ENCODE results near the gene STIM1.

The STIM1 gene

DNA sequence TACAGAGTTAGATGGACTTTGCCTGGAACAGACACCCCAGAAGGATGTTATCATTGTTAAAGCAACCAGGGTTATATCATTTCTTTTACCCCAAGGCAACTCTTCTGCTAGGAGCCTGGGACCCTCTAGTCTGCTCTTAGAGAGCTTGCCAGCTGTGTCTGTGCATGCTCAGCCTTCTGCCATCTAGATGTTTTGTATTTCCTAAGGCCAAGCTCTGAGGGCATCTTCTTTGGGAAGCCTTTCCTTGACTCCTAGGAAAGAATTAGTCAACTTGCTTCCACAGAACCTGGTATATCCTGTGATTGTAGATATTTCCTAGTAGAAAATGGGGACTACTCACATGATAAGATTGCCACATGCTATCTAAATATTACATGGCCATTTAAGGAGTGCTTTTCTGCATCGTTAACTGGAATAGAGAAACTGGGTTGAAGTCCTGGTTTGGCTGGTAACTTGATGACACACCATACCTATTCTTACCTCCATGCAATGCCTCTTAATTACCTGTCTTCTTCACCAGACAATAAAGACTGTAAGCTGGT is 87.6 kb downstream of the STIM1 start:
- Histone ChIP-seq H3K4me3 (ENCODE audit: low read length in 2 of 2) (no peak overlapping the region), H3K9ac (ENCODE audit: low read depth in 1 of 2, low read length in 2 of 2) (no peak overlapping the region), H3K4me1 (ENCODE audit: control insufficient read depth in 2 of 2, insufficient read depth in 2 of 2, low read length in 2 of 2) (peaks cover 8 to 29% of the 10 kb centered on the region in 2 donors), H3K36me3 (ENCODE audit: control insufficient read depth in 2 of 2, insufficient read depth in 2 of 2, low read length in 2 of 2) (no peaks in the 10 kb centered on the region), H3K27ac (ENCODE audit: low read depth in 2 of 2, low read length in 2 of 2) (no peak overlapping the region), H3K9me3 (ENCODE audit: control insufficient read depth in 2 of 2, low read length in 2 of 2) (no peaks in the 10 kb centered on the region), H3K27me3 (ENCODE audit: control insufficient read depth in 2 of 2, insufficient read depth in 2 of 2, low read length in 2 of 2) (no peaks in the 10 kb centered on the region)

DNA sequence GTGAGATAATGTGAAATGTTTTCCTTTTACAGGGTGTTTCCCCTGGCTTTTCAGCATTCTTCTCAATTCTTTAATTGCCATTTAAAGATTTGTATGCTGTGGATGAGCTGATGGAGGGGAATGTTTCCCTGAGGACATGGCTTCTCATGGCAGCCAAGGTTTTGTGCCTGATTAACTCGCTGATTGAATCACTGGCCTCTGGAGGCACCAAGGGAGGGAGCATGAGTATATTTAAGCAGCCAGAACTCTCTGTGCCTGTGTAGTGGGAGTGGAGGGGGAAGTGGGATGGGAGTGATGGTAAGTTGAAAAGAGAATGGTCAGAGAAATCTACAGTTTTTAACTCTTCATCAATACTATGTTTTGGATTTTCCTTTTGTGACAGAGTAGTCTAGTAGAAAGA is 88.7 kb downstream of the STIM1 start:
- Histone ChIP-seq H3K36me3 (ENCODE audit: control insufficient read depth in 2 of 2, insufficient read depth in 2 of 2, low read length in 2 of 2) (no peaks in the 10 kb centered on the region), H3K4me3 (ENCODE audit: low read length in 2 of 2) (no peak overlapping the region), H3K9ac (ENCODE audit: low read depth in 1 of 2, low read length in 2 of 2) (no peak overlapping the region), H3K4me1 (ENCODE audit: control insufficient read depth in 2 of 2, insufficient read depth in 2 of 2, low read length in 2 of 2) (peaks cover 8 to 29% of the 10 kb centered on the region in 2 donors), H3K9me3 (ENCODE audit: control insufficient read depth in 2 of 2, low read length in 2 of 2) (no peaks in the 10 kb centered on the region), H3K27me3 (ENCODE audit: control insufficient read depth in 2 of 2, insufficient read depth in 2 of 2, low read length in 2 of 2) (no peaks in the 10 kb centered on the region), H3K27ac (ENCODE audit: low read depth in 2 of 2, low read length in 2 of 2) (no peak overlapping the region)

DNA sequence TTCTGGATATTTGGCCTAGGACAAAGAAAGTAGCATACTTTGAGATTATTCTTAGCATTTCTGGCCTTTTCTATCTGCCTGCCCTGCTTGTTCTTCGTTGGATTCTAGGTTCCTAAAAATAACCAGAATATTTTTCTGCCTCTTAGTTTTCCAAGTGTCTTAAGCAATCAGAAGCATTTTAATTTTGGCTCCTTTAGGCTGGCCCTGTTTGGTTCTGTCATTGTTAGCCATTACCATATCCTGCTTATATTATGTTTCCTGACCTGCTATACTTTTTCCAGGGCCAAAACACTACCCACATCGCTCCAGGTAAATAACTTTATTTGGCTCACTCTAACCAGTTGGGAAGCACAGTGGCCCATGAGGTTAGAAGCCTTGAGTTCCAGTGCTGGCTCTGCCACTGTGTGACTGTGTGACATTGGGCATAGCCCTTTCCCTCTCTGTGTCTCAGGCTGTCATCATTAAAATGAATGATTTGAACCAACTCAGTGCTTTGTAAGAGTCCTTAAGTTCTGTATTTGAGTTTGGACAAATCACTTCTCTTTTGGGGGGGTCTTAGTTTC is 91.1 kb downstream of the STIM1 start:
- Histone ChIP-seq H3K9me3 (ENCODE audit: control insufficient read depth in 2 of 2, low read length in 2 of 2) (no peaks in the 10 kb centered on the region), H3K36me3 (ENCODE audit: control insufficient read depth in 2 of 2, insufficient read depth in 2 of 2, low read length in 2 of 2) (no peaks in the 10 kb centered on the region), H3K4me3 (ENCODE audit: low read length in 2 of 2) (no peak overlapping the region), H3K9ac (ENCODE audit: low read depth in 1 of 2, low read length in 2 of 2) (peak overlapping the region in 1 of 2 donors; percentile 50), H3K27ac (ENCODE audit: low read depth in 2 of 2, low read length in 2 of 2) (peak overlapping the region; percentile 69 to 71), H3K4me1 (ENCODE audit: control insufficient read depth in 2 of 2, insufficient read depth in 2 of 2, low read length in 2 of 2) (peaks cover 9 to 29% of the 10 kb centered on the region in 2 donors), H3K27me3 (ENCODE audit: control insufficient read depth in 2 of 2, insufficient read depth in 2 of 2, low read length in 2 of 2) (no peaks in the 10 kb centered on the region)

DNA sequence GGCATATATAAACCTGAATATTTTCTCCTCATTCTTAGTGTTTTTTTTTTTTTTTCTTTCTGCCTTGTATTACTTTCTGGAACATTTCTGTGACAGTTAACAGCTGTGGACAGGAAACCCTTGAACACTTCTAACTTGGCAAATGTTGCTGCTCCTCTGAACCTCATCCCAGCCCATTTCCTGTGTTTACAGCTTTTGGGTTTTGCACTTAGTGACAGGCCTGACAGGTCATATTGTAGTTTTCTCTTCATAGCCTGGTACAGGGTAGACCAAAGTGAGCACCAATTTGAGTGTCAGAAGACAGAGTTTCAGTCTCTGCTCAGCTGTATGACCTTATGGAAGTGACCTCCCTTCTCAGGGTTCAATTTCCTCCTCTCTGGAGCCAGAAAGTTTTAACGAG is 91.6 kb downstream of the STIM1 start:
- Histone ChIP-seq H3K4me1 (ENCODE audit: control insufficient read depth in 2 of 2, insufficient read depth in 2 of 2, low read length in 2 of 2) (peaks cover 12 to 30% of the 10 kb centered on the region in 2 donors), H3K9me3 (ENCODE audit: control insufficient read depth in 2 of 2, low read length in 2 of 2) (no peaks in the 10 kb centered on the region), H3K27ac (ENCODE audit: low read depth in 2 of 2, low read length in 2 of 2) (peak overlapping the region; percentile 69 to 71), H3K4me3 (ENCODE audit: low read length in 2 of 2) (no peak overlapping the region), H3K36me3 (ENCODE audit: control insufficient read depth in 2 of 2, insufficient read depth in 2 of 2, low read length in 2 of 2) (no peaks in the 10 kb centered on the region), H3K9ac (ENCODE audit: low read depth in 1 of 2, low read length in 2 of 2) (peak overlapping the region in 1 of 2 donors; percentile 50), H3K27me3 (ENCODE audit: control insufficient read depth in 2 of 2, insufficient read depth in 2 of 2, low read length in 2 of 2) (no peaks in the 10 kb centered on the region)

DNA sequence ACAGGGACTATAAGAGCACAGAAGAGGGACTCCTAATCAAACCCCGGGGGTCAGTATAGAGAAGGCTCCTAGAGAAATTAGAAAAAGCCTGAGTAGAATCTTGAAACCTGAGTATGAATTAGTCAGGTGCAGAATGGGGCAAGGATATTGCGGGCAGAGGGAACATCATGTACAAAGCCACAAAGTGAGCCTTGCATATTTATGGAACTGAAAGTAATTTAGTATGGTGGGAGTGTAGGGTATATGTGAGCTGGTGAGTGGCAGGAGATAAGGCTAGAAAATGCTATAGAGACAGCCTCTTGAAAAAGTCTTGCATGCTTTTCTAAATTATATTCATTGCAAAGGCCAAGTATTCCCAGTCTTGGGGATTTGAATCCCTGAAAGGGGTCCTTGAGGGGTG is 93.7 kb downstream of the STIM1 start:
- peaks cover 10 to 15% of the 10 kb centered on the region in 2 donors for H3K4me1 ChIP-seq (ENCODE audit: control insufficient read depth in 2 of 2, insufficient read depth in 2 of 2, low read length in 2 of 2)
- no peak overlapping the region for H3K27ac ChIP-seq (ENCODE audit: low read depth in 2 of 2, low read length in 2 of 2)

DNA sequence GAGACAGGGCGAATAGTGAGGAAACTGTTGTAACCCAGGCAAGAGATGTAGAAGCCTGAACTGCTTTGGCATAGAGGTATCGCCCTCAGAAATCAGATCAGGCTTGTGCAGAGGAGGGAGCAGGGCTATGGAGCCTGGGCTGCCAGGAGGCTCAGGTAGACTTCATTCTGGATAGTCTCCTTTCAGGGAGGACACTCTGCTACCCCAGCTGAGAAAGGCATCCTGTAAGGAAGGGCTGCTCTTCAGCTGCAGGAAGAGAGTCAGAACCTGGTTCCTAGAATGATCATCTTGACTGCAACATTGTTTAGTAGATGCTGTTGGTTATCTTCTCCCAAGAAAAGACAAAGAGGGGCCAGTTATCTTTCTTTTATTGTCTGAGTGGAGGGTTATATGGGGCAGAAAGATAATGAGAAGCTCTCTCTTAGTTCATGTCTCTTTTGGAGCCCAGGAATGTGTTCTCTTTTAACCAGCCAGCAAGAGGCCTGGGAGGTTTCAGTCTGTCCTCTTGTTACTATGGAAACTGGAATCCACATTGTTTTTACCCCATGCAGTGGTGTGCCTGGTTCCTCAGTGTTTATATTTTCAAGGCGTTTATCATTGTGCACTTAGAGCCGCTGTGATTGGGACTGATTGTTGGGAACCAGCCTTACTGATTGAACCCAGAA is 95.7 kb downstream of the STIM1 start:
- H3K9ac ChIP-seq (ENCODE audit: low read depth in 1 of 2, low read length in 2 of 2): no peak overlapping the region
- no peaks in the 10 kb centered on the region for H3K27me3 ChIP-seq (ENCODE audit: control insufficient read depth in 2 of 2, insufficient read depth in 2 of 2, low read length in 2 of 2)

More for the DNA sequence above, 93.7 kb downstream of the STIM1 start:
- H3K27me3 ChIP-seq (ENCODE audit: control insufficient read depth in 2 of 2, insufficient read depth in 2 of 2, low read length in 2 of 2): no peaks in the 10 kb centered on the region
- H3K9me3 ChIP-seq (ENCODE audit: control insufficient read depth in 2 of 2, low read length in 2 of 2): no peaks in the 10 kb centered on the region
- H3K9ac ChIP-seq (ENCODE audit: low read depth in 1 of 2, low read length in 2 of 2): no peak overlapping the region
- no peaks in the 10 kb centered on the region for H3K36me3 ChIP-seq (ENCODE audit: control insufficient read depth in 2 of 2, insufficient read depth in 2 of 2, low read length in 2 of 2)
- no peak overlapping the region for H3K4me3 ChIP-seq (ENCODE audit: low read length in 2 of 2)

DNA sequence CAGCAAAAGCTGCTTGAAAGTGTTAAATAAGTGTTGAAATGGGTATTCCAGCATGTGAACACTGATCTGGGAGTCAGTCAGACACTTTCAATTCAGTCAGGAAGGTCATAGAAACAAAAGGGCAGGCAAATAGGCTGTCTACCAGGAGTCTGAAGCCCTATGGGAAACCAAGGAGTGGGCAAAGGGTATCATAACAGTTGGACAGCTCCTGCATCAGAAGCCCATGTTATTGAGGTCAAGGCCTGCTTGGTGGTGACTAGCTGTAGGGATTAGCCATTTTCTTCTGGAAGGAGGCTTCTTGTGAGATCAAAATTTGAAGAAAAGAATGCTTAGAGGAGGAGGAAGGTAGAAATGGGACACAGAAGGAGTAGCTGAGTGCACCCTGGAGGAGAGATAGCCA is 97.3 kb downstream of the STIM1 start:
- no peak overlapping the region for H3K4me3 ChIP-seq (ENCODE audit: low read length in 2 of 2)
- peaks cover 3 to 7% of the 10 kb centered on the region in 2 donors for H3K4me1 ChIP-seq (ENCODE audit: control insufficient read depth in 2 of 2, insufficient read depth in 2 of 2, low read length in 2 of 2)
- H3K9me3 ChIP-seq (ENCODE audit: control insufficient read depth in 2 of 2, low read length in 2 of 2): no peaks in the 10 kb centered on the region
- H3K27ac ChIP-seq (ENCODE audit: low read depth in 2 of 2, low read length in 2 of 2): no peak overlapping the region
- H3K9ac ChIP-seq (ENCODE audit: low read depth in 1 of 2, low read length in 2 of 2): no peak overlapping the region
- no peaks in the 10 kb centered on the region for H3K36me3 ChIP-seq (ENCODE audit: control insufficient read depth in 2 of 2, insufficient read depth in 2 of 2, low read length in 2 of 2)
- no peaks in the 10 kb centered on the region for H3K27me3 ChIP-seq (ENCODE audit: control insufficient read depth in 2 of 2, insufficient read depth in 2 of 2, low read length in 2 of 2)

More for the DNA sequence above, 95.7 kb downstream of the STIM1 start:
- peak overlapping the region in 1 of 2 donors; percentile 36 for H3K27ac ChIP-seq (ENCODE audit: low read depth in 2 of 2, low read length in 2 of 2)
- no peaks in the 10 kb centered on the region for H3K36me3 ChIP-seq (ENCODE audit: control insufficient read depth in 2 of 2, insufficient read depth in 2 of 2, low read length in 2 of 2)
- no peak overlapping the region for H3K4me3 ChIP-seq (ENCODE audit: low read length in 2 of 2)
- peaks cover 12% of the 10 kb centered on the region in 2 donors for H3K4me1 ChIP-seq (ENCODE audit: control insufficient read depth in 2 of 2, insufficient read depth in 2 of 2, low read length in 2 of 2)
- H3K9me3 ChIP-seq (ENCODE audit: control insufficient read depth in 2 of 2, low read length in 2 of 2): no peaks in the 10 kb centered on the region

DNA sequence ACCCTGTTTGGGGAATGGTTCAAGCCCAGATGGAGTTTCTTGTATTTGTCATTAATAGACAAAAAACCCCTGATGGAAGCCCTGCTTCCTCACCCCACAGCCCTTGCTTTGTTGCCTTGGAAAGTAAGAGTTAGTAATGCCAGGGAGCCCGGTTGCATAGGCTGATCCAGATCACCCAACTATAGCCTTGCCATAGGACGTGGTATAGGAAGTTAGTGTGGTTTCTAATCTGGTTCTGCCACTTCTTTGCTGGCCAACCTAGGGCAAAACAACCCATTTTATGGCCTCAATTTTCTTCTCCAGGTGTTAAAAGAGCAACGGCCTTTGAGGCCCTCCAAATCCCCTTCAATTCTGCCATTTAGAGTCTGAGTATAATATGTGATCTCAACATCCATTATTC is 97.9 kb downstream of the STIM1 start:
- H3K4me3 ChIP-seq (ENCODE audit: low read length in 2 of 2): no peak overlapping the region
- no peaks in the 10 kb centered on the region for H3K27me3 ChIP-seq (ENCODE audit: control insufficient read depth in 2 of 2, insufficient read depth in 2 of 2, low read length in 2 of 2)
- H3K9ac ChIP-seq (ENCODE audit: low read depth in 1 of 2, low read length in 2 of 2): no peak overlapping the region
- H3K27ac ChIP-seq (ENCODE audit: low read depth in 2 of 2, low read length in 2 of 2): no peak overlapping the region
- H3K9me3 ChIP-seq (ENCODE audit: control insufficient read depth in 2 of 2, low read length in 2 of 2): no peaks in the 10 kb centered on the region
- peaks cover 3 to 7% of the 10 kb centered on the region in 2 donors for H3K4me1 ChIP-seq (ENCODE audit: control insufficient read depth in 2 of 2, insufficient read depth in 2 of 2, low read length in 2 of 2)
- no peaks in the 10 kb centered on the region for H3K36me3 ChIP-seq (ENCODE audit: control insufficient read depth in 2 of 2, insufficient read depth in 2 of 2, low read length in 2 of 2)

DNA sequence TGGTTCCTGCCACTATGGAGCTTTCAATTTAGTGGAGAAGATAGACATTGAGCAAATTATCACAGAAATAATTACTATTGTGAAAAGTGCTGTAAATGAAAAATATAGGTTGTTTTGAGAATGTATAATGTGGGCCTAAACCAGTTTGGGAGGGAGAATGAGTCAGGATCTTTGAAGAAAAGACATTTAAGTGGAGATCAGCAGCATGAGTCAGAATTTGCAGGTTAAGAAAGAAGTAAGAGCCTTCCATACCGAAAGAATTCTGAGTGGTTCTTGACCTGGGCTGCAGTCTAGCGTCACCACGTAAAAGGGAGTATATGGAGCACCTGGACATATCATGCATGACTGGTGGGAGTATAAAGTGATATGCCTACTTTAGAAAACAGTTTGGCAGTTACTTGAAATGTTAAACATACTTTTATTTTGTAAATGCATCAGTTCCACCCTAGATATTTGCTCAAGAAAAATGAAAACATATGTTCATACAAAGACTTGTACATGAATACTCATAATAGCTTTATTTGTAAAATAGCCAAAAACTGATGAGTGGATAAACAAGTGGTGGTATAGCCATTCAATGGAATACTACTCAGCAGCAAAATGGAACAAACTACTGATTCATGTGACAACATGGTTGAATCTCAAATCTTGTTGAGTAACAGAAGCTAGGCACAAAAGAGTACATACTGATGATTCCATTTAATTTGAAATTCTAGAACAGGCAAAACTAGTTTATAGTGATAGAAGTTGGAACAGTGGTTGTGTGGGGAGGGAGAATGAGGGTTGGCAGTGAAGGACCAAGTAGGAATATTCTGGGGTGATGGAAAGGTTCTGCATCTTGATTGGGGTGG is 99.2 kb downstream of the STIM1 start:
- no peaks in the 10 kb centered on the region for H3K27me3 ChIP-seq (ENCODE audit: control insufficient read depth in 2 of 2, insufficient read depth in 2 of 2, low read length in 2 of 2)
- H3K9ac ChIP-seq (ENCODE audit: low read depth in 1 of 2, low read length in 2 of 2): no peak overlapping the region
- no peaks in the 10 kb centered on the region for H3K9me3 ChIP-seq (ENCODE audit: control insufficient read depth in 2 of 2, low read length in 2 of 2)
- H3K27ac ChIP-seq (ENCODE audit: low read depth in 2 of 2, low read length in 2 of 2): no peak overlapping the region
- H3K4me1 ChIP-seq (ENCODE audit: control insufficient read depth in 2 of 2, insufficient read depth in 2 of 2, low read length in 2 of 2): peaks cover 3 to 7% of the 10 kb centered on the region in 2 donors
- H3K4me3 ChIP-seq (ENCODE audit: low read length in 2 of 2): no peak overlapping the region
- no peaks in the 10 kb centered on the region for H3K36me3 ChIP-seq (ENCODE audit: control insufficient read depth in 2 of 2, insufficient read depth in 2 of 2, low read length in 2 of 2)

DNA sequence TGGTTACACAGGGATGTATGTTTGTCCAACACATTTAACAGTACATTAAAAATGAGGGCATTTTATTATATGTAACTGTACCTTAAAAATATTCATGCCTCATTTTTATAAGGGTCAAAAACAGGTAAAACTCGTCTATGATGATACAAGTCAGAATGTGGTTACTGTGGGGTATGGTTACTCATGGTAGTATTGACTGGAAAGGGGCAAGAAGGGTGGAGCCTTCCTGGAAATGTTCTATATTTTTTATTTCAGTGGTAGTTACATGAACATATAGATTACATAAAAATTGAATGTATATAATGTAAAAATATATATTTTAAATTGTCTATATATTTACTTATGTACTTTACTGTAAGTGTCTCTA is 99.8 kb downstream of the STIM1 start:
- Histone ChIP-seq H3K27ac (ENCODE audit: low read depth in 2 of 2, low read length in 2 of 2) (no peak overlapping the region), H3K9me3 (ENCODE audit: control insufficient read depth in 2 of 2, low read length in 2 of 2) (no peaks in the 10 kb centered on the region), H3K4me1 (ENCODE audit: control insufficient read depth in 2 of 2, insufficient read depth in 2 of 2, low read length in 2 of 2) (peaks cover 3 to 7% of the 10 kb centered on the region in 2 donors), H3K4me3 (ENCODE audit: low read length in 2 of 2) (no peak overlapping the region), H3K9ac (ENCODE audit: low read depth in 1 of 2, low read length in 2 of 2) (no peak overlapping the region), H3K36me3 (ENCODE audit: control insufficient read depth in 2 of 2, insufficient read depth in 2 of 2, low read length in 2 of 2) (no peaks in the 10 kb centered on the region), H3K27me3 (ENCODE audit: control insufficient read depth in 2 of 2, insufficient read depth in 2 of 2, low read length in 2 of 2) (no peaks in the 10 kb centered on the region)

Data from mucosa of rectum (tissue), 2 donors.